HepG2 (cell line): ENCODE measurements around the gene TRRAP. TPM values are rescaled to one million over a fixed set of nuclear protein-coding genes. Genes with fewer than 3 reads are reported as not detected.

ENCODE experiments used
- ATAC-seq: fragments of 200-7000 bp; cut with Tn5 transposase; 3 replicates; pipeline ENCODE4 v1.9.1; 2020; ENCODE audit warnings: mild to moderate bottlenecking, moderate library complexity
- BruUV-seq: library from RNA; stranded (reverse); fragments of 400-500 nt; replicated peaks from 2 replicates; lab custom pipeline; 2021; lab: Mats Ljungman, UMichigan
- CTCF ChIA-PET: fragments of 300-600 bp; formaldehyde crosslinking; extraction: SDS; loops from one replicate; lab custom pipeline; 2021; ENCODE audit warnings: low total read pairs, inconsistent platforms, low intra/inter-chr PET ratio; lab: Yijun Ruan, JAX
- POLR2A ChIA-PET: fragments of 350-600 bp; sonication (Branson Sonifier 250); formaldehyde crosslinking; loops from one replicate; lab custom pipeline; 2020; ENCODE audit warnings: antibody characterized with exemption, inconsistent platforms; lab: Yijun Ruan, JAX
- DNase-seq: peaks from one replicate; pipeline ENCODE4 v3.0.0-alpha.2; 2015; ENCODE audit warnings: low spot score
- FAIRE-seq: peaks from 3 replicates; lab custom pipeline; 2011; peaks lifted over from hg19 to GRCh38; lab: Jason Lieb, UNC
- H2AFZ ChIP-seq: one replicate; pipeline ENCODE4 v1.6.1; 2011; ENCODE audit warnings: low read length, inconsistent platforms
- H3K27ac ChIP-seq: fragments of 300-600 bp; 3 replicates; pipeline ENCODE4 v1.8.0; 2011; ENCODE audit warnings: mixed run types, mild to moderate bottlenecking, mixed read lengths, low read length, inconsistent platforms; ENCODE audit not compliant: insufficient read depth; ENCODE audit errors: extremely low read length
- H3K27me3 ChIP-seq, 2 experiments: fragments of 200-600 bp in 1 of 2; 2 replicates in 1 of 2; 3 replicates in 1 of 2; pipeline versions ENCODE4 v1.6.0 to v1.8.0; 2011; ENCODE audit warnings: low read length in 2 of 2, mild to moderate bottlenecking in 2 of 2, moderate library complexity in 2 of 2, inconsistent platforms in 1 of 2; ENCODE audit not compliant: insufficient read depth in 2 of 2, control insufficient read depth in 1 of 2
- H3K36me3 ChIP-seq, 2 experiments: fragments of 200-600 bp in 1 of 2; replicated peaks in 1 of 2; 2 replicates in 1 of 2; 3 replicates in 1 of 2; pipeline versions ENCODE4 v1.5.1 to v1.8.0; 2011; ENCODE audit warnings: low read length in 2 of 2, inconsistent platforms in 1 of 2; ENCODE audit not compliant: insufficient read depth in 2 of 2, control insufficient read depth in 1 of 2
- H3K4me1 ChIP-seq: 2 replicates; pipeline ENCODE4 v1.5.1; 2012; ENCODE audit warnings: low read length, inconsistent platforms; ENCODE audit not compliant: insufficient read depth
- H3K4me2 ChIP-seq: 2 replicates; pipeline ENCODE4 v1.6.0; 2011; ENCODE audit warnings: low read depth, low read length, inconsistent platforms
- H3K4me3 ChIP-seq, 3 experiments: fragments of 200-600 bp in 1 of 3; sonication (generic), shearing (Covaris generic) in 1 of 3; replicated peaks in 1 of 3; 2 replicates each; pipeline ENCODE4 v1.5.1; 2011 to 2016; ENCODE audit warnings: low read length in 3 of 3, inconsistent platforms in 2 of 3, low read depth in 2 of 3, mild to moderate bottlenecking in 2 of 3, control low read depth in 1 of 3, mixed read lengths in 1 of 3; ENCODE audit not compliant: insufficient read depth in 1 of 3
- H3K79me2 ChIP-seq: one replicate; pipeline ENCODE4 v1.6.1; 2011; ENCODE audit warnings: low read length, inconsistent platforms; ENCODE audit not compliant: insufficient read depth
- H3K9ac ChIP-seq: 2 replicates; pipeline ENCODE4 v1.6.0; 2011; ENCODE audit warnings: mild to moderate bottlenecking, low read depth, low read length, inconsistent platforms; ENCODE audit not compliant: insufficient read depth
- H3K9me3 ChIP-seq: 2 replicates; pipeline ENCODE4 v1.5.1; 2012; ENCODE audit warnings: mild to moderate bottlenecking, low read length
- H4K20me1 ChIP-seq: 2 replicates; pipeline ENCODE4 v1.6.0; 2011; ENCODE audit warnings: inconsistent platforms, mild to moderate bottlenecking, low read length, moderate library complexity; ENCODE audit not compliant: insufficient read depth
- GMEB1 ChIP-seq: sonication (generic); formaldehyde crosslinking; IDR thresholded peaks from 2 replicates; pipeline ENCODE4 v1.5.1; 2020; ENCODE audit warnings: missing genetic modification reagents, mild to moderate bottlenecking, borderline replicate concordance
- KDM5B ChIP-seq: sonication (generic); formaldehyde crosslinking; IDR thresholded peaks from 2 replicates; pipeline ENCODE4 v1.4.0; 2020; ENCODE audit warnings: missing genetic modification reagents, mild to moderate bottlenecking, borderline replicate concordance
- SNAI1 ChIP-seq: sonication (generic); formaldehyde crosslinking; IDR thresholded peaks from 2 replicates; pipeline ENCODE4 v1.5.0; 2020; ENCODE audit warnings: mild to moderate bottlenecking, missing genetic modification reagents, borderline replicate concordance
- ZNF224 ChIP-seq: sonication (generic); formaldehyde crosslinking; IDR thresholded peaks from 2 replicates; pipeline ENCODE4 v1.5.0; 2020; ENCODE audit warnings: mild to moderate bottlenecking, missing genetic modification reagents
- ZNF260 ChIP-seq: sonication (generic); formaldehyde crosslinking; IDR thresholded peaks from 2 replicates; pipeline ENCODE4 v1.4.0; 2020; ENCODE audit warnings: missing genetic modification reagents, low read depth, mild to moderate bottlenecking, borderline replicate concordance
- ZNF318 ChIP-seq: sonication (generic); formaldehyde crosslinking; IDR thresholded peaks from 2 replicates; pipeline ENCODE4 v1.4.0; 2020; ENCODE audit warnings: mild to moderate bottlenecking, missing genetic modification reagents
- WGBS: methylation state at CpG from one replicate; pipeline ENCODE4 v1.1.6; 2017; ENCODE audit warnings: low lambda C conversion rate; 5-methylcytosine and 5-hydroxymethylcytosine counted together
- in situ Hi-C: cut with HindIII; loops from 2 replicates; pipeline ENCODE4 v1.10.0; 2017; ENCODE audit warnings: low pct_unique_long_range_greater_than_20kb; ENCODE audit not compliant: extremely low pct_ligation_motif_present
- intact Hi-C: fragments of 100-400 bp; cut with micrococcal nuclease; formaldehyde crosslinking; loops from one replicate; pipeline ENCODE4 v1.10.0; 2022; ENCODE audit not compliant: unreplicated experiment
- polyA plus RNA-seq, 8 experiments: library from polyadenylated mRNA; depleted of rRNA in 3 of 8; stranded (reverse) in 7 of 8; unstranded in 1 of 8; fragments of >200 nt; fragmentation: Illumina TruSeq in 4 of 8; extraction: Trizol in 4 of 8; gene quantifications; 2 replicates each; pipeline versions ENCODE4 v1.2.1 to v1.2.3, GENCODE V29; 2011 to 2016; ENCODE audit warnings: low read depth in 4 of 8, missing spikeins in 1 of 8, mixed read lengths in 1 of 8; ENCODE audit not compliant: insufficient read depth in 1 of 8
- total RNA-seq, 5 experiments: library from RNA; depleted of rRNA; stranded (reverse); fragments of >200 nt; fragmentation: Illumina TruSeq; extraction: Trizol; gene quantifications; 2 replicates each; pipeline ENCODE4 v1.2.3, GENCODE V29; 2016; ENCODE audit warnings: low read depth in 1 of 5

TRRAP gene
- total and polyA plus RNA-seq, 2 of the 13 experiments (the other 11 are each of a cell fraction or from before 2014, with no cell fraction given): 8.6 to 10.5 TPM

GRCh38 chr7:99016196-99016595, 137.9 kb downstream of the TRRAP start:
- no peak overlapping the region for H3K4me2 ChIP-seq
- POLR2A ChIA-PET: no interaction called here
- no peaks in the 10 kb centered on the region for H3K27me3 ChIP-seq
- H4K20me1 ChIP-seq: no peaks in the 10 kb centered on the region
- intact Hi-C loops: no loop called here
- H3K4me3 ChIP-seq: no peak overlapping the region
- CTCF ChIA-PET: no interaction called here
- no peak overlapping the region for H3K27ac ChIP-seq
- no peak for ATAC-seq
- no TSS peak for BruUV-seq
- H3K4me1 ChIP-seq: no peaks in the 10 kb centered on the region
- FAIRE-seq: no peak
- peaks cover 20 to 43% of the 10 kb centered on the region in 2 experiments; a peak in 4 of 5 replicates for H3K36me3 ChIP-seq
- no peaks in the 10 kb centered on the region for H3K79me2 ChIP-seq
- H2AFZ ChIP-seq: no peak overlapping the region
- TF ChIP-seq KDM5B (CRISPR knock-in tag) (no peak), GMEB1 (CRISPR knock-in tag) (no peak), SNAI1 (CRISPR knock-in tag) (no peak), ZNF318 (no peak), ZNF224 (CRISPR knock-in tag) (no peak), ZNF260 (no peak)
- in situ Hi-C loops: no loop called here
- DNase-seq: no peak
- no peaks in the 10 kb centered on the region for H3K9me3 ChIP-seq
- no peak overlapping the region for H3K9ac ChIP-seq
- 99% methylated on average over 8 of the region's 8 CpGs for WGBS
